DOHH2 (cell line): ENCODE measurements around the gene ST7.

Source experiments
- EZH2phosphoT487 ChIP-seq: fragments of 200-600 bp; sonication (generic); IDR thresholded peaks from 2 replicates; pipeline ENCODE4 v1.6.1; 2017; ENCODE audit warnings: borderline replicate concordance, mild to moderate bottlenecking, antibody characterized with exemption, low read length, moderate library complexity, mixed read lengths
- TF ChIP-seq, protein P1 (sequence below): fragments of 200-600 bp; sonication (generic); IDR thresholded peaks from one replicate; pipeline ENCODE4 v1.5.1; 2014; ENCODE audit warnings: antibody characterized with exemption, mild to moderate bottlenecking, low read depth, low read length; ENCODE audit not compliant: poor library complexity, severe bottlenecking

DNA sequence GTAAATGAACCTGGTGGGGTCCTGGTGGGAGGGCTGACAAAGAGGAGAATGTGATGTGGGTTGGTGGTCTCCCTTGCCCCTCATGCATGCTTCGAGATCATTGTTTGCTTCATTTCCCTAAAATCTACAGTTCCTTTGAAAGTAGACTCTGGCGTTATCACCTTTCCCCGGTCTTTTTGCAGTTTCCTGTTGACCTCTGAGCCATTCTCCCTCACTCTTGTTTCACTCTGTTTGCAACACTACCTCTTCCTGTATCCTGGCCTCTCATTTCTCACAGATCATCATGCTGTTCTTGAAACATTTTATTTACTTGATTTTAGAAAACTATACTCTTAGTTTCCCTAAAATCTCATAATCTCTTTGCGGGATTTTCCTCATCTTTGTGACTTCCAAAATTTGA lies 189.8 kb downstream of the ST7 start:
- TF ChIP-seq, protein P1, sequence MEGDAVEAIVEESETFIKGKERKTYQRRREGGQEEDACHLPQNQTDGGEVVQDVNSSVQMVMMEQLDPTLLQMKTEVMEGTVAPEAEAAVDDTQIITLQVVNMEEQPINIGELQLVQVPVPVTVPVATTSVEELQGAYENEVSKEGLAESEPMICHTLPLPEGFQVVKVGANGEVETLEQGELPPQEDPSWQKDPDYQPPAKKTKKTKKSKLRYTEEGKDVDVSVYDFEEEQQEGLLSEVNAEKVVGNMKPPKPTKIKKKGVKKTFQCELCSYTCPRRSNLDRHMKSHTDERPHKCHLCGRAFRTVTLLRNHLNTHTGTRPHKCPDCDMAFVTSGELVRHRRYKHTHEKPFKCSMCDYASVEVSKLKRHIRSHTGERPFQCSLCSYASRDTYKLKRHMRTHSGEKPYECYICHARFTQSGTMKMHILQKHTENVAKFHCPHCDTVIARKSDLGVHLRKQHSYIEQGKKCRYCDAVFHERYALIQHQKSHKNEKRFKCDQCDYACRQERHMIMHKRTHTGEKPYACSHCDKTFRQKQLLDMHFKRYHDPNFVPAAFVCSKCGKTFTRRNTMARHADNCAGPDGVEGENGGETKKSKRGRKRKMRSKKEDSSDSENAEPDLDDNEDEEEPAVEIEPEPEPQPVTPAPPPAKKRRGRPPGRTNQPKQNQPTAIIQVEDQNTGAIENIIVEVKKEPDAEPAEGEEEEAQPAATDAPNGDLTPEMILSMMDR: no peak
- TF ChIP-seq EZH2phosphoT487: no peak
